K562 (cell line): ENCODE data around the gene MKS1. TPM values are rescaled to one million over a fixed set of nuclear protein-coding genes. Genes with fewer than 3 reads are reported as not detected.

Source experiments
- ATAC-seq: fragments of 200-7000 bp; cut with Tn5 transposase; 3 replicates; pipeline ENCODE4 v1.9.1; 2020; ENCODE audit warnings: moderate library complexity
- BruUV-seq: library from RNA; stranded (reverse); fragments of 400-500 nt; replicated peaks from 2 replicates; lab custom pipeline; 2021; lab: Mats Ljungman, UMichigan
- CTCF ChIA-PET: fragments of 300-600 bp; formaldehyde crosslinking; extraction: SDS; loops from one replicate; lab custom pipeline; 2021; ENCODE audit warnings: low intra/inter-chr PET ratio; lab: Yijun Ruan, JAX
- POLR2A ChIA-PET: fragments of 300-600, 350-650 bp; sonication (Branson Sonifier 250); formaldehyde crosslinking; extraction: SDS; loops from one replicate; lab custom pipeline; 2021; ENCODE audit warnings: antibody characterized with exemption, inconsistent platforms; lab: Yijun Ruan, JAX
- DNase-seq, 4 experiments: peaks; one replicate each; pipeline versions ENCODE4 v3.0.0 to v3.0.0-alpha.2; 2011 to 2018; ENCODE audit warnings: low spot score in 3 of 4, mixed read lengths in 3 of 4; ENCODE audit errors: extremely low read depth in 1 of 4
- FAIRE-seq: peaks from 2 replicates; lab custom pipeline; 2011; peaks lifted over from hg19 to GRCh38; lab: Jason Lieb, UNC
- H2AFZ ChIP-seq: 2 replicates; pipeline ENCODE4 v1.6.0; 2011; ENCODE audit warnings: low read depth, low read length, control low read depth, inconsistent platforms
- H3K27ac ChIP-seq: fragments of 200-600 bp; 3 replicates; pipeline ENCODE4 v1.8.0; 2011; ENCODE audit warnings: low read depth, mild to moderate bottlenecking, control low read depth, inconsistent platforms, low read length, moderate library complexity, mixed read lengths; ENCODE audit errors: extremely low read depth
- H3K27me3 ChIP-seq, 2 experiments: fragments of 300-600 bp in 1 of 2; 2 replicates in 1 of 2; 3 replicates in 1 of 2; pipeline versions ENCODE4 v1.6.0 to v1.8.0; 2011; ENCODE audit warnings: inconsistent platforms in 2 of 2, low read length in 2 of 2, mild to moderate bottlenecking in 1 of 2, mixed read lengths in 1 of 2, moderate library complexity in 1 of 2; ENCODE audit not compliant: control insufficient read depth in 2 of 2, insufficient read depth in 2 of 2
- H3K36me3 ChIP-seq: fragments of 300-600 bp; 3 replicates; pipeline ENCODE4 v1.8.0; 2011; ENCODE audit warnings: mild to moderate bottlenecking, low read length, inconsistent platforms; ENCODE audit not compliant: control insufficient read depth, insufficient read depth
- H3K4me1 ChIP-seq, 2 experiments: fragments of 200-600 bp in 1 of 2; replicated peaks in 1 of 2; 2 replicates in 1 of 2; 3 replicates in 1 of 2; pipeline versions ENCODE4 v1.5.1 to v1.8.0; 2011; ENCODE audit warnings: inconsistent platforms in 2 of 2, low read length in 2 of 2, mild to moderate bottlenecking in 1 of 2, mixed read lengths in 1 of 2, moderate library complexity in 1 of 2; ENCODE audit not compliant: control insufficient read depth in 2 of 2, insufficient read depth in 2 of 2
- H3K4me2 ChIP-seq: 2 replicates; pipeline ENCODE4 v1.6.1; 2011; ENCODE audit warnings: low read length, control low read depth, inconsistent platforms, mixed read lengths; ENCODE audit not compliant: insufficient read depth
- H3K4me3 ChIP-seq: fragments of 200-600 bp; sonication (generic), shearing (Covaris generic); 2 replicates; pipeline ENCODE4 v1.5.1; 2016; ENCODE audit warnings: control low read depth, inconsistent platforms
- H3K79me2 ChIP-seq: fragments of 200-600 bp; 3 replicates; pipeline ENCODE4 v1.8.0; 2011; ENCODE audit warnings: low read length, inconsistent platforms; ENCODE audit not compliant: control insufficient read depth, insufficient read depth
- H3K9ac ChIP-seq, 2 experiments: 2 replicates each; pipeline versions ENCODE4 v1.6.0 to v1.6.1; 2011; ENCODE audit warnings: low read depth in 2 of 2, low read length in 2 of 2, control low read depth in 1 of 2, inconsistent platforms in 1 of 2, mild to moderate bottlenecking in 1 of 2, mixed read lengths in 1 of 2; ENCODE audit not compliant: insufficient read depth in 1 of 2
- H3K9me1 ChIP-seq: one replicate; pipeline ENCODE4 v1.6.0; 2011; ENCODE audit warnings: inconsistent platforms, mild to moderate bottlenecking, low read length, moderate library complexity; ENCODE audit not compliant: control insufficient read depth, insufficient read depth
- H3K9me3 ChIP-seq: replicated peaks from 2 replicates; pipeline ENCODE4 v1.5.1; 2011; ENCODE audit warnings: low read depth, low read length, inconsistent platforms; ENCODE audit not compliant: control insufficient read depth, insufficient read depth
- H4K20me1 ChIP-seq: replicated peaks from 2 replicates; pipeline ENCODE4 v1.6.1; 2011; ENCODE audit warnings: low read length, inconsistent platforms, mixed read lengths; ENCODE audit not compliant: control insufficient read depth, insufficient read depth
- ARNT ChIP-seq, 2 experiments: fragments of 450-650 bp; IDR thresholded peaks; 2 replicates each; pipeline ENCODE4 v1.6.1; 2016; ENCODE audit warnings: mild to moderate bottlenecking in 1 of 2
- BRF2 ChIP-seq: IDR thresholded peaks from 3 replicates; pipeline ENCODE4 v1.6.1; 2011; ENCODE audit warnings: borderline replicate concordance, mild to moderate bottlenecking; ENCODE audit not compliant: insufficient read length, insufficient read depth
- E2F5 ChIP-seq: sonication (generic); formaldehyde crosslinking; IDR thresholded peaks from 2 replicates; pipeline ENCODE4 v1.8.0; 2022; ENCODE audit warnings: mild to moderate bottlenecking, missing genetic modification reagents
- ETV1 ChIP-seq: fragments of 450-650 bp; conservative IDR thresholded peaks from 2 replicates; pipeline ENCODE4 v1.6.1; 2016; ENCODE audit warnings: missing genetic modification characterization, control low read depth, low read depth, missing compliant biosample characterization
- HMG20A ChIP-seq: fragments of 450-650 bp; formaldehyde crosslinking; conservative IDR thresholded peaks from 2 replicates; pipeline ENCODE4 v1.4.0; 2020; ENCODE audit warnings: mild to moderate bottlenecking, mixed read lengths
- MEF2A ChIP-seq: IDR thresholded peaks from 2 replicates; pipeline ENCODE4 v1.6.1; 2011; ENCODE audit warnings: low read depth, mild to moderate bottlenecking, low read length, moderate library complexity; ENCODE audit not compliant: control insufficient read depth
- NCOA6 ChIP-seq: fragments of 450-650 bp; IDR thresholded peaks from 2 replicates; pipeline ENCODE4 v1.6.1; 2017; ENCODE audit warnings: mild to moderate bottlenecking
- NFIX ChIP-seq: fragments of 250-450 bp; sonication (Bioruptor Pico); IDR thresholded peaks from 2 replicates; pipeline ENCODE4 v1.4.0; 2020; ENCODE audit warnings: low read depth, mild to moderate bottlenecking, moderate library complexity
- SMARCE1 ChIP-seq: fragments of 450-650 bp; IDR thresholded peaks from 2 replicates; pipeline ENCODE4 v1.7.1; 2016; ENCODE audit warnings: mild to moderate bottlenecking
- ZNF140 ChIP-seq: fragments of 250-450 bp; sonication (Bioruptor Pico); IDR thresholded peaks from 2 replicates; pipeline ENCODE4 v1.8.0; 2021; ENCODE audit warnings: moderate library complexity, mild to moderate bottlenecking, inconsistent platforms
- ZNF143 ChIP-seq: sonication (generic); formaldehyde crosslinking; IDR thresholded peaks from 2 replicates; pipeline ENCODE4 v1.9.0; 2022; ENCODE audit warnings: mild to moderate bottlenecking, missing genetic modification reagents
- ZNF165 ChIP-seq: fragments of 250-450 bp; sonication (Bioruptor Pico); IDR thresholded peaks from 2 replicates; pipeline ENCODE4 v1.4.0; 2020; ENCODE audit warnings: borderline replicate concordance
- ZNF232 ChIP-seq: sonication (generic); formaldehyde crosslinking; IDR thresholded peaks from 2 replicates; pipeline ENCODE4 v1.8.0; 2022; ENCODE audit warnings: mild to moderate bottlenecking, missing genetic modification reagents
- ZNF324 ChIP-seq: fragments of 250-450 bp; sonication (Bioruptor Pico); IDR thresholded peaks from 2 replicates; pipeline ENCODE4 v1.4.0; 2020; ENCODE audit warnings: mild to moderate bottlenecking
- ZNF518B ChIP-seq: fragments of 250-450 bp; sonication (Bioruptor Pico); IDR thresholded peaks from 2 replicates; pipeline ENCODE4 v1.5.0; 2021; ENCODE audit warnings: mild to moderate bottlenecking, moderate library complexity
- WGBS: fragments of 100-300 bp; shearing (Covaris generic); methylation state at CpG from one replicate; pipeline ENCODE4 v1.1.6; 2016; ENCODE audit warnings: low coverage, mixed read lengths; ENCODE audit not compliant: insufficient coverage; ENCODE audit errors: missing lambda C conversion rate; 5-methylcytosine and 5-hydroxymethylcytosine counted together
- in situ Hi-C: fragments of 300-500 bp; cut with MboI; formaldehyde crosslinking; loops from 4 replicates; pipeline ENCODE4 v1.15.0; 2018; ENCODE audit warnings: inconsistent platforms, mixed read lengths
- intact Hi-C: fragments of 100-400 bp; cut with micrococcal nuclease; formaldehyde crosslinking; loops from 2 replicates; pipeline ENCODE4 v1.14.2; 2022
- polyA plus RNA-seq, 8 experiments: library from polyadenylated mRNA; depleted of rRNA in 4 of 8; stranded (reverse) in 5 of 8; unstranded in 3 of 8; fragments of >200 nt; fragmentation: Nextera tagmentation in 2 of 8; fragmentation: Illumina TruSeq in 1 of 8; extraction: Ambion mirVana in 2 of 8; extraction: Trizol in 1 of 8; gene quantifications; 2 replicates each; pipeline versions ENCODE4 v1.2.1 to v1.2.3, GENCODE V29; 2011 to 2014; ENCODE audit warnings: inconsistent platforms in 1 of 8, missing spikeins in 1 of 8
- total RNA-seq, 7 experiments: library from RNA; depleted of rRNA in 6 of 7; stranded (reverse); fragments of >200 nt in 6 of 7; fragmentation: Illumina TruSeq in 2 of 7; extraction: Trizol in 2 of 7; gene quantifications; 2 replicates each; pipeline versions ENCODE4 v1.2.1 to v1.2.3, GENCODE V29; 2011 to 2021; ENCODE audit warnings: low replicate concordance in 1 of 7

The MKS1 gene
- total and polyA plus RNA-seq, 9 of the 15 experiments (the other 6 are each of a cell fraction or from before 2014, with no cell fraction given) = 16.3 to 31.0 (median 25.9) TPM

GRCh38 chr17:58232707-58233156, 13.7 kb upstream of the MKS1 start:
- no peaks in the 10 kb centered on the region for H3K9me1 ChIP-seq
- peak overlapping the region; percentile 41 for H2AFZ ChIP-seq
- intact Hi-C loops (no loop called here), in situ Hi-C loops (no loop called here)
- H4K20me1 ChIP-seq = no peaks in the 10 kb centered on the region
- H3K4me1 ChIP-seq = peaks cover 0 to 14% of the 10 kb centered on the region in 2 experiments; a peak in 3 of 5 replicates
- no peak overlapping the region for H3K4me3 ChIP-seq
- POLR2A ChIA-PET = interaction anchor here (0.7 to 0.9 kb wide), 4 partner anchors 12 to 1618 kb away, joined by 3 to 4 read pairs (median 4); partner anchors contain the start of gene MKS1
- FAIRE-seq (peak; percentile 85), ATAC-seq (peak; percentile 91), DNase-seq (peak; percentile 51 to 76 (median 57))
- H3K4me2 ChIP-seq = 0 out of 2 replicates have a peak overlapping the region, but pooled peaks have one; percentile 3
- BruUV-seq = no TSS peak
- CTCF ChIA-PET = no interaction called here
- H3K36me3 ChIP-seq = no peaks in the 10 kb centered on the region
- no peak overlapping the region for H3K9ac ChIP-seq
- H3K27me3 ChIP-seq = peaks cover 0 to 9% of the 10 kb centered on the region in 2 experiments; a peak in 1 of 5 replicates
- H3K9me3 ChIP-seq = no peaks in the 10 kb centered on the region
- WGBS = 9% methylated on average over 12 of the region's 12 CpGs
- no peak overlapping the region for H3K27ac ChIP-seq
- no peaks in the 10 kb centered on the region for H3K79me2 ChIP-seq
- TF ChIP-seq NFIX (CRISPR knock-in tag) (no peak), SMARCE1 (peak; percentile 33; the same call in 1 of the 2 replicates), ZNF324 (CRISPR knock-in tag) (no peak), MEF2A (no peak), ZNF143 (CRISPR knock-in tag) (no peak), ZNF518B (no peak), NCOA6 (no peak), ZNF140 (CRISPR knock-in tag) (no peak), BRF2 (no peak), ZNF165 (CRISPR knock-in tag) (no peak), HMG20A (CRISPR knock-in tag) (no peak), ARNT (IDR thresholded peaks at IDR 0.05) (no peak), ZNF232 (CRISPR knock-in tag) (no peak), E2F5 (CRISPR knock-in tag) (no peak), ETV1 (tag) (no peak)
